Fibroblast of villous mesenchyme (primary cell): ENCODE measurements around the gene AIG1. TPM values are rescaled to one million over a fixed set of nuclear protein-coding genes. Genes with fewer than 3 reads are reported as not detected.
A peak's percentile ranks its signal among the peaks of the same experiment; 100 is the strongest.

Experiments
- DNase-seq: peaks from one replicate; pipeline ENCODE4 v3.0.0-alpha.2; 2010; ENCODE audit warnings: low read depth
- H3K4me3 ChIP-seq: 2 replicates; pipeline ENCODE4 v1.5.1; 2011; ENCODE audit warnings: low read depth, mild to moderate bottlenecking, low read length
- CTCF ChIP-seq: IDR thresholded peaks from 2 replicates; pipeline ENCODE4 v1.5.1; 2012; ENCODE audit warnings: low read depth, mild to moderate bottlenecking, low read length; ENCODE audit not compliant: insufficient read depth
- total RNA-seq: library from RNA; depleted of rRNA; stranded (reverse); fragments of >200 nt; gene quantifications from 2 replicates; pipeline ENCODE4 v1.2.3, GENCODE V29; 2012

The AIG1 gene
- total RNA-seq, 1 donor: 44.9 TPM

GRCh38 chr6:143099647-143100046 is 39.0 kb downstream of the AIG1 start:
- DNase-seq: no peak
- no peak overlapping the region for H3K4me3 ChIP-seq
- no peak for TF ChIP-seq CTCF

GRCh38 chr6:143100429-143100828 is 39.7 kb downstream of the AIG1 start:
- no peak for TF ChIP-seq CTCF
- DNase-seq: no peak
- H3K4me3 ChIP-seq: no peak overlapping the region

- no peak for DNase-seq
- no peak for TF ChIP-seq CTCF
- no peak overlapping the region for H3K4me3 ChIP-seq
Measured at GRCh38 chr6:143103916-143104315, 43.2 kb downstream of the AIG1 start.

GRCh38 chr6:143107440-143107839 is 46.8 kb downstream of the AIG1 start:
- H3K4me3 ChIP-seq: no peak overlapping the region
- no peak for TF ChIP-seq CTCF
- no peak for DNase-seq

GRCh38 chr6:143107911-143108761 is 47.4 kb downstream of the AIG1 start:
- TF ChIP-seq CTCF: no peak
- DNase-seq: peak; percentile 28

GRCh38 chr6:143109196-143109595 is 48.5 kb downstream of the AIG1 start:
- no peak for DNase-seq
- no peak for TF ChIP-seq CTCF
- H3K4me3 ChIP-seq: no peak overlapping the region

More at GRCh38 chr6:143107911-143108761, 47.4 kb downstream of the AIG1 start:
- no peak overlapping the region for H3K4me3 ChIP-seq
